Measurements from ENCODE around the gene RBM6.

GRCh38 chr3:49972656-49973055 lies 32.7 kb downstream of the RBM6 start:
- TF ChIP-seq TAF1 (IDR thresholded peaks at IDR 0.05; ENCODE audit: borderline replicate concordance, low read depth, low read length) = no peak
- TF ChIP-seq, protein P1, sequence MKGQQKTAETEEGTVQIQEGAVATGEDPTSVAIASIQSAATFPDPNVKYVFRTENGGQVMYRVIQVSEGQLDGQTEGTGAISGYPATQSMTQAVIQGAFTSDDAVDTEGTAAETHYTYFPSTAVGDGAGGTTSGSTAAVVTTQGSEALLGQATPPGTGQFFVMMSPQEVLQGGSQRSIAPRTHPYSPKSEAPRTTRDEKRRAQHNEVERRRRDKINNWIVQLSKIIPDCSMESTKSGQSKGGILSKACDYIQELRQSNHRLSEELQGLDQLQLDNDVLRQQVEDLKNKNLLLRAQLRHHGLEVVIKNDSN (IDR thresholded peaks at IDR 0.05; ENCODE audit: borderline replicate concordance, low read depth) = no peak
- no peak for TF ChIP-seq CHD2 (IDR thresholded peaks at IDR 0.05; ENCODE audit: low read length, partially characterized antibody)
- no peak for TF ChIP-seq CTCF (IDR thresholded peaks at IDR 0.05)
- TF ChIP-seq POLR2AphosphoS5 (IDR thresholded peaks at IDR 0.05; ENCODE audit: low read depth, low read length) = no peak
- TF ChIP-seq ELF1 (IDR thresholded peaks at IDR 0.05) = no peak
- no peak for TF ChIP-seq NFIC (IDR thresholded peaks at IDR 0.05; ENCODE audit: borderline replicate concordance)
